ENCODE measurements around the gene BRD3OS.
"Not testable (repeated sequence)": the region's sequence is repeated elsewhere in the genome, so short reads cannot be mapped to it uniquely, and the experiment has no call there.

The BRD3OS gene

DNA sequence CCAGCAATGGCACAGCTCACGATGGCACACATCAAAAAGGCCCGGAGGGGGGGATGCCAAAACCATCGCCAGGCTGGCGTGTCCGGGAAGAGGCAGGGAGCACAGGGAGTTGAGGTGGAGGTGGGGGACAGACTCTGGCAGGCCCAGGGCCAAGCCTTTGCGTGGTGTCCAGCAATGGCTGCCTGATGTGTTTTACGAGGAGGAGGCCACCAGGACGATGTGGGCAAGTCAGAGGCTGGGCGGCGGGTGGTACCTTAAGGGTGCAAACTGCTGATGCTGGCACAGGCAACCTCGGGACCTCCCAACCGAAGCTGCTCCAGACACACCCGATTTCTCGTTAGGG lies 37.9 kb upstream of the BRD3OS start:
- H4K20me1 ChIP-seq (ENCODE audit: insufficient read depth, low read length): no peaks in the 10 kb centered on the region
- DNase-seq: no peak
- no peaks in the 10 kb centered on the region for H3K36me3 ChIP-seq (ENCODE audit: insufficient read depth, low read length)
- TF ChIP-seq, protein P1, sequence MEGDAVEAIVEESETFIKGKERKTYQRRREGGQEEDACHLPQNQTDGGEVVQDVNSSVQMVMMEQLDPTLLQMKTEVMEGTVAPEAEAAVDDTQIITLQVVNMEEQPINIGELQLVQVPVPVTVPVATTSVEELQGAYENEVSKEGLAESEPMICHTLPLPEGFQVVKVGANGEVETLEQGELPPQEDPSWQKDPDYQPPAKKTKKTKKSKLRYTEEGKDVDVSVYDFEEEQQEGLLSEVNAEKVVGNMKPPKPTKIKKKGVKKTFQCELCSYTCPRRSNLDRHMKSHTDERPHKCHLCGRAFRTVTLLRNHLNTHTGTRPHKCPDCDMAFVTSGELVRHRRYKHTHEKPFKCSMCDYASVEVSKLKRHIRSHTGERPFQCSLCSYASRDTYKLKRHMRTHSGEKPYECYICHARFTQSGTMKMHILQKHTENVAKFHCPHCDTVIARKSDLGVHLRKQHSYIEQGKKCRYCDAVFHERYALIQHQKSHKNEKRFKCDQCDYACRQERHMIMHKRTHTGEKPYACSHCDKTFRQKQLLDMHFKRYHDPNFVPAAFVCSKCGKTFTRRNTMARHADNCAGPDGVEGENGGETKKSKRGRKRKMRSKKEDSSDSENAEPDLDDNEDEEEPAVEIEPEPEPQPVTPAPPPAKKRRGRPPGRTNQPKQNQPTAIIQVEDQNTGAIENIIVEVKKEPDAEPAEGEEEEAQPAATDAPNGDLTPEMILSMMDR (IDR thresholded peaks at IDR 0.05; ENCODE audit: borderline replicate concordance, extremely low read depth, low read length, poor library complexity, severe bottlenecking): no peak
- TF ChIP-seq EZH2 (IDR thresholded peaks at IDR 0.05; ENCODE audit: borderline replicate concordance, low read depth, low read length, severe bottlenecking): no peak
- H3K4me2 ChIP-seq (ENCODE audit: insufficient read depth, low read length): no peak overlapping the region
- no peaks in the 10 kb centered on the region for H3K4me1 ChIP-seq (ENCODE audit: insufficient read depth, low read length)
- H3K79me2 ChIP-seq (ENCODE audit: insufficient read depth, low read length): no peaks in the 10 kb centered on the region
- no peak overlapping the region for H2AFZ ChIP-seq (ENCODE audit: low read depth, low read length)
- no peak for ATAC-seq (ENCODE audit: insufficient read depth, low read depth)
- no peak overlapping the region for H3K9ac ChIP-seq (ENCODE audit: low read depth, low read length)
- H3K27me3 ChIP-seq (ENCODE audit: insufficient read depth, low read length, poor library complexity): no peaks in the 10 kb centered on the region
- H3K27ac ChIP-seq (ENCODE audit: low read length): no peak overlapping the region
- H3K4me3 ChIP-seq (ENCODE audit: low read depth in 1 of 2, low read length in 2 of 2): no peak overlapping the region
- no peaks in the 10 kb centered on the region for H3K9me3 ChIP-seq (ENCODE audit: insufficient read depth, low read length, severe bottlenecking)

DNA sequence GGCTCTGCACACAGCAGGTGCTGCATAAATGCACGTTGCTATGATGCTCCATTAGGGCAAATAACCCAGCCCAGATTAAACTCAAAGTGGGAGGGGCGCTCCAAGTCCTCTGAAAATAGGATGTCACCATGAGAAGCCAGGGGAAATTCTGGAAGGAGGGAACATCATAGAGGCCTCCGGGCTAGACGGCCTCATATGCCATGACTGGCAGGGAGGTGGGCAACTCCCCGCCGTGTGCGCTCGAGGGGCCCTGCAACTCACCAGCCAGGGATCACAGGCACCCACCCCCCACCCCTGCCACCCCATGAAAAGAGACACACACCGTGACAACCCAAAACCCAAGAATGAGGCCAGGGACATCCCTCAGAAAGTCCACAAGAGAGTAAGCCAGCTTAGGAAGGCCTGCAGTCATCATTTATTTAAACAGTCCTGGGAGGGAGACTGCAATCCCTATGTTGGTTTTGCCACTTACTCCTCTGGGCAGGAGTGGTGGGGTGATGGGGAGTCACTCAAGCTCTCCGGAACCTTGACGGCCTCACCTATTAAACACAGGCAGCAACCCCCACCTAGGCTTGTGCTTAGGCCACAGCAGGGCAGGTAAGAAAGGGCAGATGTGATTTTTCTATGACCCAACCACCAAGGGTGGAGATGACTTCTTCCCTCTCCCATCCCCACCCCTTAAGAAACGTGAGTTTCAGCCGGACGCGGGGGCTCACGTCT lies 37.2 kb upstream of the BRD3OS start:
- no peaks in the 10 kb centered on the region for H3K9me3 ChIP-seq (ENCODE audit: insufficient read depth, low read length, severe bottlenecking)
- H3K4me2 ChIP-seq (ENCODE audit: insufficient read depth, low read length): no peak overlapping the region
- no peaks in the 10 kb centered on the region for H3K27me3 ChIP-seq (ENCODE audit: insufficient read depth, low read length, poor library complexity)
- ATAC-seq (ENCODE audit: insufficient read depth, low read depth) (no peak), DNase-seq (no peak)
- TF ChIP-seq EZH2 (IDR thresholded peaks at IDR 0.05; ENCODE audit: borderline replicate concordance, low read depth, low read length, severe bottlenecking): no peak
- TF ChIP-seq, protein P1 (IDR thresholded peaks at IDR 0.05; ENCODE audit: borderline replicate concordance, extremely low read depth, low read length, poor library complexity, severe bottlenecking): no peak
- H3K27ac ChIP-seq (ENCODE audit: low read length): no peak overlapping the region
- no peak overlapping the region for H2AFZ ChIP-seq (ENCODE audit: low read depth, low read length)
- H3K4me1 ChIP-seq (ENCODE audit: insufficient read depth, low read length): no peaks in the 10 kb centered on the region
- no peak overlapping the region for H3K4me3 ChIP-seq (ENCODE audit: low read depth in 1 of 2, low read length in 2 of 2)
- H3K79me2 ChIP-seq (ENCODE audit: insufficient read depth, low read length): no peaks in the 10 kb centered on the region
- no peaks in the 10 kb centered on the region for H4K20me1 ChIP-seq (ENCODE audit: insufficient read depth, low read length)
- no peak overlapping the region for H3K9ac ChIP-seq (ENCODE audit: low read depth, low read length)
- no peaks in the 10 kb centered on the region for H3K36me3 ChIP-seq (ENCODE audit: insufficient read depth, low read length)

DNA sequence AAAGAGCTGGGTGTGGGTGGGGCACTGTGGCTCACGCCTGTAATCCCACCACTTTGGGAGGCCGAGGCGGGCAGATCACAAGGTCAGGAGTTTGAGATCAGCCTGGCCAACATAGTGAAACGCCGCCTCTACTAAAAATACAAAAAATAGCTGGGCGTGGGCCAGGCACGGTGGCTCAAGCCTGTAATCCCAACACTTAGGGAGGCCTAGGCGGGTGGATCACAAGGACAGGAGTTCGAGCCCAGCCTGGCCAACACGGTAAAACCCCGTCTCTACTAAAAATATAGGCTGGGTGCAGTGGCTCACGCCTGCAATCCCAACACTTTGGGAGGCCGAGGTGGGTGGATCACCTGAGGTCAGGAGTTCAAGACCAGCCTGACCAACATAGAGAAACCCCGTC lies 36.5 kb upstream of the BRD3OS start:
- ATAC-seq (ENCODE audit: insufficient read depth, low read depth); H2AFZ ChIP-seq (ENCODE audit: low read depth, low read length); H3K9ac ChIP-seq (ENCODE audit: low read depth, low read length); H3K4me1 ChIP-seq (ENCODE audit: insufficient read depth, low read length); H3K4me2 ChIP-seq (ENCODE audit: insufficient read depth, low read length); H3K27ac ChIP-seq (ENCODE audit: low read length); H3K79me2 ChIP-seq (ENCODE audit: insufficient read depth, low read length); DNase-seq; H4K20me1 ChIP-seq (ENCODE audit: insufficient read depth, low read length); H3K4me3 ChIP-seq (ENCODE audit: low read depth in 1 of 2, low read length in 2 of 2); H3K27me3 ChIP-seq (ENCODE audit: insufficient read depth, low read length, poor library complexity); H3K9me3 ChIP-seq (ENCODE audit: insufficient read depth, low read length, severe bottlenecking); H3K36me3 ChIP-seq (ENCODE audit: insufficient read depth, low read length): not testable (repeated sequence)

DNA sequence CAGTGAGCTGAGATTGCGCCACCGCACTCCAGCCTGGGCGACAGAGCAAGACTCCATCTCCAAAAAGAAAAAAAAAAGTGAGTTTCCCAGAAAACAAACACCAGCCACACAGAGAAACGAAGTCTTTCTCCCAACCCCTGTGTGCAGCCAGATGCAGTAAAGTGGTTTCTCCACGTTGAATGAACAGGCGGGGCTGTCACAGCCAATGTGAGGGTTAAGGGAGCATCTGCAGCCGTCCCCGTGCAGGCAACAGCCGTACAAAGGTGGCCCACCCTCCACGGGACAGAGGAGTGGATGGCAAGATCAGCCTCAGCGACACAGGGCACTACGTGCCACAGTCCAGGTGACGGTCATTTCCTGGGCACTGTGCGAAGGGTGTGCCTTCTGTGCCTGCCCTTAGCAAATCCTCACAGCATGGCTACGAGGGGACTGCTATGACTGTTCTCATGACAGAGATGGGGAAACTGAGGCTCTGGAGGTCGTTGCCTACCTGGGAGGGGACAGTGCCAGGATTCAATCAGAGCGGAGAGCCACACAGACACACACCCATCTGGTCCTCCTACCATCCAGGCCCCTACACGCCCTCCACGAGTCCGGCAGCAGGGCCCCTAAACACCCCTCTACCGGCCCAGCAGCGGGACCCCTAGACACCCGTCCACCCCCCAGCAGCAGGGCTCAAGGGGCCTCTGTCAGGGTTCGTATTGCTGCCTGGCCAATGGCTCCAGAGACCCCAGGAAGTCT lies 35.5 kb upstream of the BRD3OS start:
- no peaks in the 10 kb centered on the region for H3K36me3 ChIP-seq (ENCODE audit: insufficient read depth, low read length)
- no peaks in the 10 kb centered on the region for H3K79me2 ChIP-seq (ENCODE audit: insufficient read depth, low read length)
- ATAC-seq (ENCODE audit: insufficient read depth, low read depth) (no peak), DNase-seq (no peak)
- no peaks in the 10 kb centered on the region for H4K20me1 ChIP-seq (ENCODE audit: insufficient read depth, low read length)
- no peak for TF ChIP-seq EZH2 (IDR thresholded peaks at IDR 0.05; ENCODE audit: borderline replicate concordance, low read depth, low read length, severe bottlenecking)
- TF ChIP-seq, protein P1 (IDR thresholded peaks at IDR 0.05; ENCODE audit: borderline replicate concordance, extremely low read depth, low read length, poor library complexity, severe bottlenecking): no peak
- no peaks in the 10 kb centered on the region for H3K9me3 ChIP-seq (ENCODE audit: insufficient read depth, low read length, severe bottlenecking)
- no peak overlapping the region for H3K4me3 ChIP-seq (ENCODE audit: low read depth in 1 of 2, low read length in 2 of 2)
- H3K4me2 ChIP-seq (ENCODE audit: insufficient read depth, low read length): no peak overlapping the region
- H3K27me3 ChIP-seq (ENCODE audit: insufficient read depth, low read length, poor library complexity): no peaks in the 10 kb centered on the region
- H2AFZ ChIP-seq (ENCODE audit: low read depth, low read length): no peak overlapping the region
- H3K27ac ChIP-seq (ENCODE audit: low read length): no peak overlapping the region
- no peaks in the 10 kb centered on the region for H3K4me1 ChIP-seq (ENCODE audit: insufficient read depth, low read length)
- no peak overlapping the region for H3K9ac ChIP-seq (ENCODE audit: low read depth, low read length)
